Stimulated activated CD8-positive, alpha-beta memory T cell treated with anti-CD3 and anti-CD28 coated beads, Interleukin-15, amount 100 ng/mL, for 4 hours (primary cell): Measurements from ENCODE around the gene CXCL5.
"Not testable (repeated sequence)": the region's sequence is repeated elsewhere in the genome, so short reads cannot be mapped to it uniquely, and the experiment has no call there.

Experiments
- DNase-seq, 2 donors: peaks; one replicate each; pipeline ENCODE4 v3.0.0-alpha.2; 2020; ENCODE audit warnings: low read depth in 2 of 2

Gene CXCL5

GRCh38 chr4:74015126-74015780, 16.8 kb upstream of the CXCL5 start:
- no peak for DNase-seq

- DNase-seq, result no peak
These were observed 15.9 kb upstream of the CXCL5 start for GRCh38 chr4:74014332-74014731.

GRCh38 chr4:74013264-74013663, 14.8 kb upstream of the CXCL5 start:
- no peak for DNase-seq

GRCh38 chr4:74012130-74012529, 13.7 kb upstream of the CXCL5 start:
- no peak for DNase-seq

GRCh38 chr4:74009307-74009706, 10.8 kb upstream of the CXCL5 start:
- DNase-seq, result no peak

GRCh38 chr4:74006009-74006476, 7.6 kb upstream of the CXCL5 start:
- no peak for DNase-seq

GRCh38 chr4:74005528-74005927, 7.1 kb upstream of the CXCL5 start:
- no peak for DNase-seq

GRCh38 chr4:74004668-74005067, 6.2 kb upstream of the CXCL5 start:
- DNase-seq, result no peak

- no peak for DNase-seq
These were observed 1.8 kb upstream of the CXCL5 start for GRCh38 chr4:74000301-74000700.

GRCh38 chr4:73992050-73992449, 6.4 kb downstream of the CXCL5 start:
- no peak for DNase-seq

GRCh38 chr4:73991742-73992000, 6.8 kb downstream of the CXCL5 start:
- DNase-seq, result no peak

GRCh38 chr4:73990988-73991741, 7.3 kb downstream of the CXCL5 start:
- DNase-seq, result no peak

- DNase-seq, result no peak
These were observed 8.5 kb downstream of the CXCL5 start for GRCh38 chr4:73989928-73990327.

- DNase-seq, result no peak
These were observed 9.4 kb downstream of the CXCL5 start for GRCh38 chr4:73989031-73989430.

- no peak for DNase-seq
These were observed 10.4 kb downstream of the CXCL5 start, which contains the start of gene PPBP for GRCh38 chr4:73988061-73988460. Gene PPBP, minus strand, starts transcription at chr4:73988190. Its CDS starts 87 bp downstream, at chr4:73988103.

GRCh38 chr4:73985528-73985852, 13.0 kb downstream of the CXCL5 start:
- no peak for DNase-seq

GRCh38 chr4:73984736-73985527, 13.5 kb downstream of the CXCL5 start:
- no peak for DNase-seq

- DNase-seq, result not testable (repeated sequence)
These were observed 17.3 kb downstream of the CXCL5 start for GRCh38 chr4:73981175-73981574.

GRCh38 chr4:73979407-73979957, 19.0 kb downstream of the CXCL5 start:
- no peak for DNase-seq

GRCh38 chr4:73978886-73979285, 19.6 kb downstream of the CXCL5 start:
- DNase-seq, result no peak

- DNase-seq, result no peak
These were observed 21.8 kb downstream of the CXCL5 start for GRCh38 chr4:73976716-73977115.

- no peak for DNase-seq
These were observed 22.3 kb downstream of the CXCL5 start for GRCh38 chr4:73976217-73976616.

GRCh38 chr4:73974352-73974751, 24.1 kb downstream of the CXCL5 start:
- no peak for DNase-seq
